ENCODE data around the gene TMEM259. TPM values are rescaled to one million over a fixed set of nuclear protein-coding genes. Genes with fewer than 3 reads are reported as not detected.

TMEM259 gene
- total and polyA plus RNA-seq, 2 of the 13 experiments (the other 11 are each of a cell fraction or from before 2014, with no cell fraction given) = 64.7 to 164 TPM

DNA sequence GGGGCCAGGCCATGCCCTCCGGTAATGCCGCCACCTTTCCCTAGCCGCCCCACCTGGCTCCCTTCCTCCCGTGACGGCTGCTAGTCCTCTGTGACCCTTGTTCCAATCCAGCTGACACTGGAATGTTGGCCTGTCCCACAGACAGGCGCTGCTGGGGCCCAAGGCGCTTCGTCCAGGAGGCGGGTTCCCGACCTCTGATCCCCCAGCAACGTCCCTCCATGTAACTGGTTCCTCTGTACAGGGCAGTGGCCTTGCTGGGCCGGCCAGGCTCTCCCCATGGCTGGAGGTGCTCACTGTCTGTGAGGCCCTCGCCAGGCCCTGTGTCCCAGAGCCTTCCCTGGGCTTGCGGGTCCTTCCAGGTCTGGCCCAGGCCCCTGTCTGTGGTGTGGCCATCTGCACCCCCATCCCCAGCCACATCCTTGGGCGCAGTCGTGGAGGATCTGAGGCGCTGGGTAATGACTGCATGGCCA lies 27.5 kb downstream of the TMEM259 start (continued):
- no peak for TF ChIP-seq ELK4 (CRISPR knock-in tag; IDR thresholded peaks at IDR 0.05; ENCODE audit: borderline replicate concordance)
- TF ChIP-seq KAT7 (CRISPR knock-in tag; IDR thresholded peaks at IDR 0.05; ENCODE audit: borderline replicate concordance) = no peak
- TF ChIP-seq HOXA5 (CRISPR knock-in tag; IDR thresholded peaks at IDR 0.05) = no peak
- TF ChIP-seq ZNF660 (CRISPR knock-in tag; IDR thresholded peaks at IDR 0.05; ENCODE audit: borderline replicate concordance, low read depth) = no peak
- no peak for TF ChIP-seq ZNF781 (CRISPR knock-in tag; IDR thresholded peaks at IDR 0.05; ENCODE audit: borderline replicate concordance, not compliant biosample characterization)
- TF ChIP-seq ZSCAN29 (CRISPR knock-in tag; conservative IDR thresholded peaks at IDR 0.05) = peak; percentile 63; the same call in 1 of the 2 replicates
- TF ChIP-seq DNMT3B (CRISPR knock-in tag; conservative IDR thresholded peaks at IDR 0.05) = no peak
- no peak for TF ChIP-seq PHF5A (CRISPR knock-in tag; IDR thresholded peaks at IDR 0.05; ENCODE audit: low read depth, unreplicated experiment)
- no peak for TF ChIP-seq HNRNPUL1 (IDR thresholded peaks at IDR 0.05; ENCODE audit: low read depth, low read length)
- TF ChIP-seq HDAC6 (IDR thresholded peaks at IDR 0.05; ENCODE audit: low read depth, low read length) = no peak
- TF ChIP-seq ZFP82 (CRISPR knock-in tag; IDR thresholded peaks at IDR 0.05; ENCODE audit: borderline replicate concordance) = no peak
- TF ChIP-seq ZNF605 (CRISPR knock-in tag; IDR thresholded peaks at IDR 0.05) = peak; percentile 65
- TF ChIP-seq, protein P1, sequence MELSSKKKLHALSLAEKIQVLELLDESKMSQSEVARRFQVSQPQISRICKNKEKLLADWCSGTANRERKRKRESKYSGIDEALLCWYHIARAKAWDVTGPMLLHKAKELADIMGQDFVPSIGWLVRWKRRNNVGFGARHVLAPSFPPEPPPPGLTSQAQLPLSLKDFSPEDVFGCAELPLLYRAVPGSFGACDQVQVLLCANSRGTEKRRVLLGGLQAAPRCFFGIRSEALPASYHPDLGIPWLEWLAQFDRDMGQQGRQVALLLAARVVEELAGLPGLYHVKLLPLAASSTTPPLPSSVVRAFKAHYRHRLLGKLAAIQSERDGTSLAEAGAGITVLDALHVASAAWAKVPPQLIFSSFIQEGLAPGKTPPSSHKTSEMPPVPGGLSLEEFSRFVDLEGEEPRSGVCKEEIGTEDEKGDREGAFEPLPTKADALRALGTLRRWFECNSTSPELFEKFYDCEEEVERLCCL (CRISPR knock-in tag; IDR thresholded peaks at IDR 0.05; ENCODE audit: borderline replicate concordance) = no peak
- peak; percentile 92 for TF ChIP-seq HNF4G (IDR thresholded peaks at IDR 0.05; ENCODE audit: borderline replicate concordance, low read depth, low read length)
- peak; percentile 47; the same call in 1 of the 2 replicates for TF ChIP-seq HNF4G (CRISPR knock-in tag; IDR thresholded peaks at IDR 0.05; ENCODE audit: borderline replicate concordance, low read depth)
- TF ChIP-seq AGO2 (optimal IDR thresholded peaks at IDR 0.05; ENCODE audit: low read depth, low read length) = no peak
- no peak for TF ChIP-seq ZNF597 (CRISPR knock-in tag; IDR thresholded peaks at IDR 0.05)
- no peak for TF ChIP-seq GZF1 (CRISPR knock-in tag; IDR thresholded peaks at IDR 0.05)
- TF ChIP-seq MTA3 (CRISPR knock-in tag; IDR thresholded peaks at IDR 0.05) = no peak
- 0 out of 2 replicates have a peak, but pooled peaks have one; percentile 54 for TF ChIP-seq ARHGAP35 (CRISPR knock-in tag; IDR thresholded peaks at IDR 0.05; ENCODE audit: borderline replicate concordance)
- TF ChIP-seq ZBTB8A (CRISPR knock-in tag; IDR thresholded peaks at IDR 0.05; ENCODE audit: borderline replicate concordance, low read depth) = no peak
- TF ChIP-seq, protein P2, sequence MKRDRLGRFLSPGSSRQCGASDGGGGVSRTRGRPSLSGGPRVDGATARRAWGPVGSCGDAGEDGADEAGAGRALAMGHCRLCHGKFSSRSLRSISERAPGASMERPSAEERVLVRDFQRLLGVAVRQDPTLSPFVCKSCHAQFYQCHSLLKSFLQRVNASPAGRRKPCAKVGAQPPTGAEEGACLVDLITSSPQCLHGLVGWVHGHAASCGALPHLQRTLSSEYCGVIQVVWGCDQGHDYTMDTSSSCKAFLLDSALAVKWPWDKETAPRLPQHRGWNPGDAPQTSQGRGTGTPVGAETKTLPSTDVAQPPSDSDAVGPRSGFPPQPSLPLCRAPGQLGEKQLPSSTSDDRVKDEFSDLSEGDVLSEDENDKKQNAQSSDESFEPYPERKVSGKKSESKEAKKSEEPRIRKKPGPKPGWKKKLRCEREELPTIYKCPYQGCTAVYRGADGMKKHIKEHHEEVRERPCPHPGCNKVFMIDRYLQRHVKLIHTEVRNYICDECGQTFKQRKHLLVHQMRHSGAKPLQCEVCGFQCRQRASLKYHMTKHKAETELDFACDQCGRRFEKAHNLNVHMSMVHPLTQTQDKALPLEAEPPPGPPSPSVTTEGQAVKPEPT (CRISPR knock-in tag; IDR thresholded peaks at IDR 0.05; ENCODE audit: low read depth) = no peak

All from HepG2 (cell line).